Astrocyte (in vitro differentiated cells and primary cell): Measurements from ENCODE around the gene CTCF.

Experiments
- CTCF ChIP-seq: IDR thresholded peaks from 2 replicates; pipeline ENCODE4 v1.5.1; 2011; ENCODE audit warnings: low read depth, mild to moderate bottlenecking, inconsistent platforms, low read length, moderate library complexity; ENCODE audit not compliant: insufficient read depth
- EZH2 ChIP-seq: IDR thresholded peaks from 2 replicates; pipeline ENCODE4 v1.6.1; 2012; ENCODE audit warnings: mild to moderate bottlenecking, low read length, inconsistent platforms; ENCODE audit not compliant: insufficient read depth

- TF ChIP-seq CTCF (no peak), EZH2 (no peak)
These were observed 19.9 kb upstream of the CTCF start for GRCh38 chr16:67542464-67542863.
